HCT116 (cell line): ENCODE data around the gene LRP1B. TPM values are rescaled to one million over a fixed set of nuclear protein-coding genes. Genes with fewer than 3 reads are reported as not detected.

Source experiments
- ATAC-seq: fragments of 200-7000 bp; cut with Tn5 transposase; 2 replicates; pipeline ENCODE4 v1.9.1; 2020; ENCODE audit warnings: mild to moderate bottlenecking, moderate library complexity
- BruUV-seq: library from RNA; stranded (reverse); fragments of 400-500 nt; replicated peaks from 2 replicates; lab custom pipeline; 2021; lab: Mats Ljungman, UMichigan
- CTCF ChIA-PET: fragments of 300-600 bp; sonication (Branson Sonifier 250); formaldehyde crosslinking; loops from one replicate; lab custom pipeline; 2021; ENCODE audit warnings: antibody characterized with exemption; lab: Charles Lee
- POLR2A ChIA-PET: fragments of 300-600, 350-600 bp; sonication (Branson Sonifier 250); formaldehyde crosslinking; loops from one replicate; lab custom pipeline; 2021; ENCODE audit warnings: antibody characterized with exemption; lab: Charles Lee
- RAD21 ChIA-PET, 2 experiments: fragments of 300-600 bp; sonication (Branson Sonifier 250); formaldehyde crosslinking; loops; one replicate each; lab custom pipeline; 2023; ENCODE audit warnings: low total read pairs in 2 of 2; ENCODE audit not compliant: uncharacterized antibody in 2 of 2, unreplicated experiment in 2 of 2, low non-redundant PET in 1 of 2; lab: Charles Lee
- DNase-seq: peaks from one replicate; pipeline ENCODE4 v3.0.0-alpha.2; 2010; ENCODE audit warnings: low read depth, low spot score
- H2AFZ ChIP-seq: fragments of 200-600 bp; shearing (Covaris generic), sonication (generic); 2 replicates; pipeline ENCODE4 v1.6.1; 2017; ENCODE audit warnings: low read depth, mixed run types, mixed read lengths, antibody characterized with exemption, low read length; ENCODE audit not compliant: poor library complexity, severe bottlenecking
- H3K27ac ChIP-seq: 2 replicates; pipeline ENCODE4 v1.5.1; 2012; ENCODE audit warnings: low read depth, low read length
- H3K27me3 ChIP-seq: fragments of 200-600 bp; sonication (generic); 2 replicates; pipeline ENCODE4 v1.6.1; 2016; ENCODE audit warnings: mixed run types, low read length, mixed read lengths; ENCODE audit not compliant: insufficient read depth
- H3K36me3 ChIP-seq, 2 experiments: fragments of 200-500 bp in 1 of 2; fragments of 200-600 bp in 1 of 2; sonication (Bioruptor generic) in 1 of 2; sonication (generic) in 1 of 2; 2 replicates each; pipeline versions ENCODE4 v1.5.1 to v1.6.1; 2014 to 2016; ENCODE audit warnings: low read length in 2 of 2, inconsistent platforms in 1 of 2, mixed read lengths in 1 of 2, mixed run types in 1 of 2; ENCODE audit not compliant: insufficient read depth in 2 of 2, control insufficient read depth in 1 of 2
- H3K4me1 ChIP-seq, 2 experiments: fragments of 200-600 bp in 1 of 2; sonication (generic) in 1 of 2; 2 replicates each; pipeline versions ENCODE4 v1.5.1 to v1.6.1; 2012 to 2017; ENCODE audit warnings: low read length in 2 of 2, inconsistent platforms in 1 of 2, mild to moderate bottlenecking in 1 of 2, mixed read lengths in 1 of 2, mixed run types in 1 of 2, moderate library complexity in 1 of 2; ENCODE audit not compliant: insufficient read depth in 2 of 2, control insufficient read depth in 1 of 2
- H3K4me2 ChIP-seq: fragments of 200-600 bp; sonication (generic); 2 replicates; pipeline ENCODE4 v1.6.1; 2017; ENCODE audit warnings: mixed run types, low read length, mixed read lengths
- H3K4me3 ChIP-seq, 2 experiments: fragments of 200-600 bp in 1 of 2; sonication (generic) in 1 of 2; replicated peaks in 1 of 2; 2 replicates each; pipeline ENCODE4 v1.5.1; 2011 to 2016; ENCODE audit warnings: low read length in 2 of 2, control low read depth in 1 of 2, low read depth in 1 of 2, mild to moderate bottlenecking in 1 of 2, mixed read lengths in 1 of 2, mixed run types in 1 of 2
- H3K79me2 ChIP-seq: fragments of 200-600 bp; sonication (generic); 2 replicates; pipeline ENCODE4 v1.6.1; 2017; ENCODE audit warnings: mild to moderate bottlenecking, mixed run types, low read length, moderate library complexity, mixed read lengths; ENCODE audit not compliant: insufficient read depth
- H3K9ac ChIP-seq: fragments of 200-600 bp; sonication (generic); 2 replicates; pipeline ENCODE4 v1.6.1; 2016; ENCODE audit warnings: low read length, mixed read lengths
- H3K9me2 ChIP-seq: fragments of 200-600 bp; sonication (generic), shearing (Covaris generic); 2 replicates; pipeline ENCODE4 v1.6.1; 2017; ENCODE audit warnings: mixed run types, mild to moderate bottlenecking, moderate library complexity; ENCODE audit not compliant: insufficient read depth
- H3K9me3 ChIP-seq, 2 experiments: fragments of 200-500 bp in 1 of 2; fragments of 200-600 bp in 1 of 2; sonication (Bioruptor generic) in 1 of 2; sonication (generic) in 1 of 2; 2 replicates each; pipeline ENCODE4 v1.6.1; 2014 to 2017; ENCODE audit warnings: low read length in 2 of 2, mixed read lengths in 2 of 2, inconsistent platforms in 1 of 2, low read depth in 1 of 2, mild to moderate bottlenecking in 1 of 2, mixed run types in 1 of 2, moderate library complexity in 1 of 2; ENCODE audit not compliant: control insufficient read depth in 1 of 2, insufficient read depth in 1 of 2
- H4K20me1 ChIP-seq: fragments of 200-600 bp; sonication (generic), shearing (Covaris generic); 2 replicates; pipeline ENCODE4 v1.6.1; 2017; ENCODE audit warnings: mixed run types, mild to moderate bottlenecking, moderate library complexity; ENCODE audit not compliant: insufficient read depth
- ATF3 ChIP-seq: IDR thresholded peaks from 2 replicates; pipeline ENCODE4 v1.6.1; 2012
- CBX3 ChIP-seq: IDR thresholded peaks from 2 replicates; pipeline ENCODE4 v1.6.1; 2012; ENCODE audit warnings: low read depth
- CTCF ChIP-seq, 3 experiments: fragments of 200-600 bp in 1 of 3; sonication (generic) in 1 of 3; IDR thresholded peaks in 2 of 3; conservative IDR thresholded peaks in 1 of 3; 2 replicates each; pipeline ENCODE4 v1.5.1; 2012 to 2017; ENCODE audit warnings: low read depth in 2 of 3, low read length in 2 of 3, antibody characterized with exemption in 1 of 3, borderline replicate concordance in 1 of 3, control low read depth in 1 of 3, mild to moderate bottlenecking in 1 of 3, mixed read lengths in 1 of 3, mixed run types in 1 of 3, moderate library complexity in 1 of 3; ENCODE audit not compliant: insufficient read depth in 1 of 3
- EGR1 ChIP-seq: IDR thresholded peaks from 2 replicates; pipeline ENCODE4 v1.6.1; 2012; ENCODE audit warnings: low read depth
- ELF1 ChIP-seq: IDR thresholded peaks from 2 replicates; pipeline ENCODE4 v1.6.1; 2012; ENCODE audit warnings: low read depth, borderline replicate concordance
- EZH2 ChIP-seq: fragments of 200-600 bp; sonication (generic); IDR thresholded peaks from 2 replicates; pipeline ENCODE4 v1.6.1; 2017; ENCODE audit warnings: antibody characterized with exemption, mixed run types
- EZH2phosphoT487 ChIP-seq: fragments of 200-600 bp; IDR thresholded peaks from 2 replicates; pipeline ENCODE4 v1.6.1; 2018; ENCODE audit warnings: antibody characterized with exemption, borderline replicate concordance
- FOSL1 ChIP-seq: IDR thresholded peaks from 2 replicates; pipeline ENCODE4 v1.6.1; 2012; ENCODE audit warnings: low read depth
- JUND ChIP-seq: IDR thresholded peaks from 2 replicates; pipeline ENCODE4 v1.6.1; 2012
- MAX ChIP-seq: IDR thresholded peaks from 2 replicates; pipeline ENCODE4 v1.6.1; 2012
- POLR2A ChIP-seq: IDR thresholded peaks from 2 replicates; pipeline ENCODE4 v1.7.0; 2011; ENCODE audit warnings: borderline replicate concordance; ENCODE audit not compliant: insufficient read depth, insufficient read length; ENCODE audit errors: extremely low read depth
- POLR2AphosphoS5 ChIP-seq: IDR thresholded peaks from 2 replicates; pipeline ENCODE4 v1.6.1; 2011; ENCODE audit warnings: mild to moderate bottlenecking, low read depth, low read length, moderate library complexity
- RAD21 ChIP-seq: IDR thresholded peaks from 2 replicates; pipeline ENCODE4 v1.6.1; 2012; ENCODE audit warnings: low read depth, mild to moderate bottlenecking
- REST ChIP-seq: IDR thresholded peaks from 2 replicates; pipeline ENCODE4 v1.6.1; 2012; ENCODE audit warnings: low read depth
- SIN3A ChIP-seq: IDR thresholded peaks from 2 replicates; pipeline ENCODE4 v1.6.1; 2012; ENCODE audit warnings: low read depth
- SP1 ChIP-seq: IDR thresholded peaks from 2 replicates; pipeline ENCODE4 v1.6.1; 2012; ENCODE audit warnings: low read depth
- SRF ChIP-seq: IDR thresholded peaks from 2 replicates; pipeline ENCODE4 v1.6.1; 2012; ENCODE audit warnings: low read depth
- ZBTB33 ChIP-seq: IDR thresholded peaks from 2 replicates; pipeline ENCODE4 v1.6.1; 2011; ENCODE audit warnings: mild to moderate bottlenecking, low read length, moderate library complexity; ENCODE audit not compliant: insufficient replicate concordance; ENCODE audit errors: extremely low read depth
- ZFX ChIP-seq: fragments of 450-650 bp; IDR thresholded peaks from 2 replicates; pipeline ENCODE4 v1.6.1; 2017
- ZNF274 ChIP-seq: fragments of 200-500 bp; sonication (Bioruptor generic); IDR thresholded peaks from 2 replicates; pipeline ENCODE4 v1.6.1; 2014; ENCODE audit warnings: mild to moderate bottlenecking, low read depth, low read length, inconsistent platforms
- intact Hi-C: fragments of 100-400 bp; cut with micrococcal nuclease; formaldehyde crosslinking; loops from 2 replicates; pipeline ENCODE4 v1.10.0; 2022
- total RNA-seq: library from RNA; stranded (reverse); gene quantifications from one replicate; pipeline ENCODE4 v1.2.1, GENCODE V29; 2021; ENCODE audit not compliant: unreplicated experiment

Gene LRP1B
- total RNA-seq, 1 experiment from 2014 or later, result 0.34 TPM

GRCh38 chr2:140683658-140684057 is 1447.2 kb downstream of the LRP1B start:
- RAD21 ChIA-PET, result no interaction called here
- H3K9me2 ChIP-seq, result no peaks in the 10 kb centered on the region
- no peaks in the 10 kb centered on the region for H4K20me1 ChIP-seq
- H3K27me3 ChIP-seq, result no peaks in the 10 kb centered on the region
- no peak for TF ChIP-seq POLR2A
- TF ChIP-seq ZBTB33, result no peak
- no peak for TF ChIP-seq FOSL1
- TF ChIP-seq SP1, result no peak
- no peak for TF ChIP-seq ZFX
- no peak for TF ChIP-seq SIN3A
- no peak for TF ChIP-seq REST
- TF ChIP-seq RAD21, result no peak
- no peak for TF ChIP-seq SRF
- TF ChIP-seq JUND, result no peak
- TF ChIP-seq EZH2phosphoT487, result no peak
- no peak for TF ChIP-seq ELF1
- no peak for TF ChIP-seq MAX
- TF ChIP-seq CBX3, result no peak
- TF ChIP-seq ZNF274, result no peak
- no peak for TF ChIP-seq POLR2AphosphoS5
- no peak for TF ChIP-seq ATF3
- TF ChIP-seq EZH2, result no peak
- no peak for TF ChIP-seq CTCF (IDR thresholded peaks at IDR 0.05 in 2 of 3, conservative IDR thresholded peaks at IDR 0.05 in 1 of 3; ENCODE audit: borderline replicate concordance in 1 of 3, insufficient read depth in 1 of 3, low read depth in 2 of 3, low read length in 2 of 3)
- TF ChIP-seq EGR1, result no peak
- H3K36me3 ChIP-seq, result no peaks in the 10 kb centered on the region
- POLR2A ChIA-PET, result no interaction called here
- intact Hi-C loops, result no loop called here
- ATAC-seq (no peak), DNase-seq (no peak)
- H3K4me1 ChIP-seq, result no peaks in the 10 kb centered on the region
- no peak overlapping the region for H3K27ac ChIP-seq
- no peaks in the 10 kb centered on the region for H3K79me2 ChIP-seq
- no peak overlapping the region for H3K9ac ChIP-seq
- H3K9me3 ChIP-seq, result no peaks in the 10 kb centered on the region
- H2AFZ ChIP-seq, result no peak overlapping the region
- no peak overlapping the region for H3K4me3 ChIP-seq
- CTCF ChIA-PET, result no interaction called here
- H3K4me2 ChIP-seq, result no peak overlapping the region
- BruUV-seq, result no TSS peak
